GM23248 (cell line): ENCODE measurements around the gene WWOX.

Source experiments
- EZH2 ChIP-seq: fragments of 200-600 bp; sonication (generic); IDR thresholded peaks from 2 replicates; pipeline ENCODE4 v1.6.1; 2018; ENCODE audit warnings: antibody characterized with exemption, mild to moderate bottlenecking; ENCODE audit not compliant: insufficient read depth, poor library complexity, severe bottlenecking
- EZH2phosphoT487 ChIP-seq: fragments of 200-600 bp; sonication (generic); IDR thresholded peaks from 2 replicates; pipeline ENCODE4 v1.6.1; 2018; ENCODE audit warnings: antibody characterized with exemption, moderate library complexity, mild to moderate bottlenecking, low read depth; ENCODE audit not compliant: insufficient read depth

DNA sequence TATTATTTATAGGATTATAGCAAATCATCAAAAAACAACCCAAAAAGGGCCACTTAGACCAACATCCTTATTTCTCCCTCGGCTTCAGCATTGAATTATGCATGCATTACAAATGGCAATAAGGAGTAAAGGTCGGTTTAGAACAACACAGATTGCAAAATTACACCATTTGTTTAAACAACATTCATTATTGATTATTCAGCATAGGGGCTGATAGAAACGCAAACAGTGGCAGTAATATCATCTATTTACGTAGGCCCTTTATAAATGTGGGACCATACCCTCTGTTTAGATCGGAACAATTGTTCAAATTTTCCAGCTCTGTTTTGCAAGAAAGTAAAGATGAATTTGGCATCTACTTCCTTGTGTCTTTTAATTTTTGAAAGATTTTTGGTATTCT is 153.3 kb downstream of the WWOX start:
- TF ChIP-seq EZH2, result no peak
- TF ChIP-seq EZH2phosphoT487, result no peak
